Esophagus muscularis mucosa (tissue), 3 donors: Measurements from ENCODE around the gene GLT6D1.

Source experiments
- POLR2A ChIP-seq: fragments of 450-650 bp; IDR thresholded peaks from one replicate; pipeline ENCODE4 v1.6.1; 2017; ENCODE audit warnings: antibody characterized with exemption, moderate library complexity, mild to moderate bottlenecking, low read depth
- POLR2AphosphoS5 ChIP-seq, 2 donors: sonication (generic); formaldehyde crosslinking; IDR thresholded peaks; one replicate each; pipeline ENCODE4 v1.6.1; 2017; ENCODE audit warnings: antibody characterized with exemption in 2 of 2
- TF ChIP-seq, protein P1 (sequence below), 3 experiments: fragments of 200-600 bp in 2 of 3; fragments of 450-650 bp in 1 of 3; sonication (generic) in 2 of 3; IDR thresholded peaks; one replicate each; pipeline ENCODE4 v1.5.1; 2017 to 2019; ENCODE audit warnings: antibody characterized with exemption in 3 of 3, mild to moderate bottlenecking in 2 of 3, moderate library complexity in 1 of 3

DNA sequence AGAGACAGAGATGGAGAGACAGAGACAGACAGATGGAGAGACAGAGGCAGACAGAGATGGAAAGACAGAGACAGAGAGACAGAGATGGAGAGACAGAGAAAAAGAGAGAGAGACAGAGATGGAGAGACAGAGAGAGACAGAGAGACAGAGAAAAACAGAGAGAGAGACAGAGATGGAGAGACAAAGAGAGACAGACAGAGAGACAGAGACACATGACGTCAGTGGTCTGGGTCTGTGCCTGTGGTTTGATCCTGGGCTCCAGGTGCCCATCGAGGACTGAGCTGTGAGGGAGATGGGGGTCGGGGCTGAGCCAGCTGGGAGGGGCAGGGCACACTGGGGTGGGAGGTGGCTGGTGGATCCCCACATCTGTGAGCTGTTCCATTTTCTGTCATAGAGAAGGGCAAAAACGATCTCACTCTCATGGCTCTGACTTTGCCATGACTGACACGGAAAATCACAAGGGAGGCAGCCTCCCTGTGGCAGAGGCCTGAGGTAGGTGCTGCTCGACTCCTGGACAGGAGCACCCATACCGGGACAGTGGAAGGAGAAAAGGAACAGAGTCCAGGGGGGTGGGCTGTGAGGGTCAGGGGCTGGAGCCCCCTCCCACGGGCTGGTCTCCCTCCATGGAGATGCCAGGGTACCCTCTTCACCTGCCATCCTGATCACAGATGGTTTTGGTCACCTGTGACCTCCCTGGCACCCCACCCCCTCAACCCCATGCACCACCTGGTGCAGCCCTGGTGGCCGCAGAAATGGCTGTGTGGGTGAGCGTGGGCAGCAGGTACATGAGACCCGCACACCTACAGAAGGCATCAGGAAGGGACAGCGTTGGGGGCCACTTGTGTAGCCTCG is 28.8 kb downstream of the GLT6D1 start:
- TF ChIP-seq, protein P1, sequence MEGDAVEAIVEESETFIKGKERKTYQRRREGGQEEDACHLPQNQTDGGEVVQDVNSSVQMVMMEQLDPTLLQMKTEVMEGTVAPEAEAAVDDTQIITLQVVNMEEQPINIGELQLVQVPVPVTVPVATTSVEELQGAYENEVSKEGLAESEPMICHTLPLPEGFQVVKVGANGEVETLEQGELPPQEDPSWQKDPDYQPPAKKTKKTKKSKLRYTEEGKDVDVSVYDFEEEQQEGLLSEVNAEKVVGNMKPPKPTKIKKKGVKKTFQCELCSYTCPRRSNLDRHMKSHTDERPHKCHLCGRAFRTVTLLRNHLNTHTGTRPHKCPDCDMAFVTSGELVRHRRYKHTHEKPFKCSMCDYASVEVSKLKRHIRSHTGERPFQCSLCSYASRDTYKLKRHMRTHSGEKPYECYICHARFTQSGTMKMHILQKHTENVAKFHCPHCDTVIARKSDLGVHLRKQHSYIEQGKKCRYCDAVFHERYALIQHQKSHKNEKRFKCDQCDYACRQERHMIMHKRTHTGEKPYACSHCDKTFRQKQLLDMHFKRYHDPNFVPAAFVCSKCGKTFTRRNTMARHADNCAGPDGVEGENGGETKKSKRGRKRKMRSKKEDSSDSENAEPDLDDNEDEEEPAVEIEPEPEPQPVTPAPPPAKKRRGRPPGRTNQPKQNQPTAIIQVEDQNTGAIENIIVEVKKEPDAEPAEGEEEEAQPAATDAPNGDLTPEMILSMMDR (IDR thresholded peaks at IDR 0.05), result no peak
- TF ChIP-seq POLR2AphosphoS5 (IDR thresholded peaks at IDR 0.05) (no peak), POLR2A (no peak)
